KMS-11 (cell line): Measurements from ENCODE around the gene AUTS2.

Experiments used
- H2AFZ ChIP-seq: fragments of 200-600 bp; sonication (generic); 2 replicates; pipeline ENCODE4 v1.6.1; 2016; ENCODE audit warnings: antibody characterized with exemption, mixed run types, low read depth
- H3K27ac ChIP-seq: fragments of 200-600 bp; sonication (generic); 2 replicates; pipeline ENCODE4 v1.6.1; 2016; ENCODE audit warnings: mild to moderate bottlenecking, mixed run types
- H3K27me3 ChIP-seq: fragments of 200-600 bp; sonication (generic); 2 replicates; pipeline ENCODE4 v1.6.1; 2017; ENCODE audit warnings: mild to moderate bottlenecking, low read depth, mixed run types, moderate library complexity; ENCODE audit not compliant: insufficient read depth
- H3K36me3 ChIP-seq: fragments of 200-600 bp; sonication (generic); 2 replicates; pipeline ENCODE4 v1.6.1; 2017; ENCODE audit warnings: mild to moderate bottlenecking, mixed run types; ENCODE audit not compliant: insufficient read depth
- H3K4me1 ChIP-seq: fragments of 200-600 bp; sonication (generic); 2 replicates; pipeline ENCODE4 v1.6.1; 2016; ENCODE audit warnings: mild to moderate bottlenecking, low read depth, mixed run types; ENCODE audit not compliant: poor library complexity, severe bottlenecking
- H3K4me2 ChIP-seq: fragments of 200-600 bp; sonication (generic); 2 replicates; pipeline ENCODE4 v1.7.0; 2016; ENCODE audit warnings: mild to moderate bottlenecking, mixed run types
- H3K4me3 ChIP-seq: fragments of 200-600 bp; sonication (generic); IDR thresholded peaks from 2 replicates; pipeline ENCODE4 v1.6.1; 2017; ENCODE audit warnings: low read depth, low read length, mixed read lengths; ENCODE audit not compliant: insufficient read depth
- H3K79me2 ChIP-seq: fragments of 200-600 bp; sonication (generic); 2 replicates; pipeline ENCODE4 v1.6.1; 2016; ENCODE audit warnings: low read depth, mixed run types; ENCODE audit not compliant: insufficient read depth
- H3K9ac ChIP-seq: fragments of 200-600 bp; sonication (generic); 2 replicates; pipeline ENCODE4 v1.6.1; 2016; ENCODE audit warnings: mild to moderate bottlenecking, mixed run types
- H4K20me1 ChIP-seq: fragments of 200-600 bp; sonication (generic); 2 replicates; pipeline ENCODE4 v1.6.1; 2016; ENCODE audit warnings: mild to moderate bottlenecking, mixed run types; ENCODE audit not compliant: insufficient read depth
- CTCF ChIP-seq: fragments of 200-600 bp; sonication (generic); conservative IDR thresholded peaks from 2 replicates; pipeline ENCODE4 v1.6.1; 2017; ENCODE audit warnings: low read depth, mild to moderate bottlenecking, antibody characterized with exemption, low read length, moderate library complexity, mixed read lengths

AUTS2 gene

GRCh38 chr7:70580161-70580560 is 981.9 kb downstream of the AUTS2 start:
- Histone ChIP-seq H3K27ac (no peak overlapping the region), H4K20me1 (no peaks in the 10 kb centered on the region), H3K4me1 (no peaks in the 10 kb centered on the region), H3K4me3 (no peak overlapping the region), H2AFZ (no peak overlapping the region), H3K9ac (no peak overlapping the region), H3K27me3 (no peaks in the 10 kb centered on the region), H3K4me2 (no peak overlapping the region), H3K79me2 (no peaks in the 10 kb centered on the region), H3K36me3 (no peaks in the 10 kb centered on the region)
- no peak for TF ChIP-seq CTCF

GRCh38 chr7:70582927-70583895 is 984.9 kb downstream of the AUTS2 start:
- Histone ChIP-seq H3K4me1 (no peaks in the 10 kb centered on the region), H2AFZ (no peak overlapping the region), H3K27ac (no peak overlapping the region), H3K4me3 (no peak overlapping the region), H3K36me3 (no peaks in the 10 kb centered on the region), H3K9ac (no peak overlapping the region), H3K79me2 (no peaks in the 10 kb centered on the region), H3K4me2 (no peak overlapping the region), H4K20me1 (no peaks in the 10 kb centered on the region), H3K27me3 (no peaks in the 10 kb centered on the region)
- TF ChIP-seq CTCF = no peak

GRCh38 chr7:70583965-70584883 is 985.9 kb downstream of the AUTS2 start:
- TF ChIP-seq CTCF = no peak
- Histone ChIP-seq H3K36me3 (no peaks in the 10 kb centered on the region), H3K27me3 (no peaks in the 10 kb centered on the region), H2AFZ (no peak overlapping the region), H3K27ac (no peak overlapping the region), H3K4me1 (no peaks in the 10 kb centered on the region), H3K79me2 (no peaks in the 10 kb centered on the region), H3K4me2 (no peak overlapping the region), H3K9ac (no peak overlapping the region), H4K20me1 (no peaks in the 10 kb centered on the region), H3K4me3 (no peak overlapping the region)

- Histone ChIP-seq H3K4me3 (no peak overlapping the region), H3K36me3 (no peaks in the 10 kb centered on the region), H3K27me3 (no peaks in the 10 kb centered on the region), H3K4me2 (no peak overlapping the region), H4K20me1 (no peaks in the 10 kb centered on the region), H3K27ac (no peak overlapping the region), H3K9ac (no peak overlapping the region), H3K4me1 (no peaks in the 10 kb centered on the region), H3K79me2 (no peaks in the 10 kb centered on the region), H2AFZ (no peak overlapping the region)
- no peak for TF ChIP-seq CTCF
These were observed 986.8 kb downstream of the AUTS2 start for GRCh38 chr7:70585071-70585470.
